ENCODE data around the gene GIT2. TPM values are rescaled to one million over a fixed set of nuclear protein-coding genes. Genes with fewer than 3 reads are reported as not detected.

The GIT2 gene
- total RNA-seq, 1 experiment from 2014 or later: 38.0 TPM

Other genes starting within 250 kb of the GIT2 start
- 2.4 and 2.9 TPM in 2 replicates for gene TRPV4, start 163.0 kb downstream of the GIT2 start, total RNA-seq (2014; rRNA removed; shearing (Covaris generic))
- gene GLTP, start 115.8 kb downstream of the GIT2 start, total RNA-seq (2014; rRNA removed; shearing (Covaris generic)): 37.4 and 39.9 TPM in 2 replicates
- gene TCHP, start 96.1 kb downstream of the GIT2 start, total RNA-seq (2014; rRNA removed; shearing (Covaris generic)): 19.0 and 21.1 TPM in 2 replicates
- gene ANKRD13A, start 3.1 kb upstream of the GIT2 start, total RNA-seq (2014; rRNA removed; shearing (Covaris generic)): 32.7 and 37.4 TPM in 2 replicates
- gene C12orf76, start 52.2 kb upstream of the GIT2 start, total RNA-seq (2014; rRNA removed; shearing (Covaris generic)): 12.3 and 13.1 TPM in 2 replicates
- gene IFT81, start 128.0 kb upstream of the GIT2 start, total RNA-seq (2014; rRNA removed; shearing (Covaris generic)): 15.5 and 16.9 TPM in 2 replicates

All from SJCRH30 (cell line).